Common myeloid progenitor, CD34-positive (primary cell): ENCODE measurements around the gene UMPS. TPM values are rescaled to one million over a fixed set of nuclear protein-coding genes. Genes with fewer than 3 reads are reported as not detected.

Experiments used
- CTCF ChIA-PET: fragments of 350-600 bp; sonication (Branson Sonifier 250); formaldehyde crosslinking; loops from one replicate; lab custom pipeline; 2021; ENCODE audit warnings: antibody characterized with exemption; lab: Charles Lee
- POLR2A ChIA-PET: fragments of 350-600 bp; sonication (Branson Sonifier 250); formaldehyde crosslinking; loops from one replicate; lab custom pipeline; 2021; ENCODE audit warnings: antibody characterized with exemption; lab: Charles Lee
- DNase-seq, 3 donors: peaks; one replicate each; pipeline versions ENCODE4 v3.0.0 to v3.0.0-alpha.2; 2013
- H3K27ac ChIP-seq, 2 experiments: 1 replicate in 1 of 2; 2 replicates in 1 of 2; pipeline ENCODE4 v1.7.0; 2013; ENCODE audit warnings: inconsistent platforms in 2 of 2, low read length in 2 of 2, mild to moderate bottlenecking in 2 of 2, low read depth in 1 of 2, moderate library complexity in 1 of 2; ENCODE audit not compliant: severe bottlenecking in 2 of 2, insufficient read depth in 1 of 2, poor library complexity in 1 of 2
- H3K27me3 ChIP-seq, 5 experiments: replicated peaks in 2 of 5; 1 replicate in 3 of 5; 2 replicates in 2 of 5; pipeline versions ENCODE4 v1.6.1 to v1.7.0; 2013; ENCODE audit warnings: low read length in 4 of 5, mild to moderate bottlenecking in 2 of 5, moderate library complexity in 2 of 5, inconsistent platforms in 1 of 5; ENCODE audit not compliant: insufficient read depth in 5 of 5, control insufficient read depth in 4 of 5
- H3K36me3 ChIP-seq, 4 experiments: 1 replicate in 2 of 4; 2 replicates in 2 of 4; pipeline versions ENCODE4 v1.6.1 to v1.7.0; 2013; ENCODE audit warnings: low read length in 3 of 4, control low read depth in 1 of 4, mild to moderate bottlenecking in 1 of 4; ENCODE audit not compliant: control insufficient read depth in 4 of 4, insufficient read depth in 4 of 4
- H3K4me1 ChIP-seq, 4 experiments: 1 replicate in 3 of 4; 2 replicates in 1 of 4; pipeline versions ENCODE4 v1.6.1 to v1.7.1; 2013; ENCODE audit warnings: low read length in 3 of 4, mild to moderate bottlenecking in 3 of 4, control low read depth in 1 of 4, inconsistent platforms in 1 of 4, moderate library complexity in 1 of 4; ENCODE audit not compliant: control insufficient read depth in 4 of 4, insufficient read depth in 4 of 4; ENCODE audit errors: control extremely low read depth in 1 of 4
- H3K4me3 ChIP-seq, 7 experiments: 1 replicate in 4 of 7; 2 replicates in 3 of 7; pipeline versions ENCODE4 v1.5.1 to v1.7.0; 2013; ENCODE audit warnings: mild to moderate bottlenecking in 7 of 7, low read length in 6 of 7, moderate library complexity in 6 of 7, inconsistent platforms in 2 of 7, low read depth in 2 of 7, control low read depth in 1 of 7; ENCODE audit not compliant: insufficient read depth in 4 of 7, control insufficient read depth in 1 of 7; ENCODE audit errors: extremely low read depth in 1 of 7
- H3K9me3 ChIP-seq, 5 experiments: 1 replicate in 4 of 5; 2 replicates in 1 of 5; pipeline versions ENCODE4 v1.6.1 to v1.7.1; 2013; ENCODE audit warnings: low read length in 4 of 5, mild to moderate bottlenecking in 2 of 5, inconsistent platforms in 1 of 5, low read depth in 1 of 5, moderate library complexity in 1 of 5; ENCODE audit not compliant: control insufficient read depth in 4 of 5, insufficient read depth in 2 of 5; ENCODE audit errors: control extremely low read depth in 1 of 5
- WGBS: methylation state at CpG from one replicate; pipeline ENCODE4 v1.1.5; 2013; ENCODE audit not compliant: insufficient coverage; 5-methylcytosine and 5-hydroxymethylcytosine counted together
- polyA plus RNA-seq: library from polyadenylated mRNA; unstranded; fragments of 120-200 nt; gene quantifications from one replicate; pipeline ENCODE4 v1.2.1, GENCODE V29; 2013

Gene UMPS
- 19.4 TPM for polyA plus RNA-seq

DNA sequence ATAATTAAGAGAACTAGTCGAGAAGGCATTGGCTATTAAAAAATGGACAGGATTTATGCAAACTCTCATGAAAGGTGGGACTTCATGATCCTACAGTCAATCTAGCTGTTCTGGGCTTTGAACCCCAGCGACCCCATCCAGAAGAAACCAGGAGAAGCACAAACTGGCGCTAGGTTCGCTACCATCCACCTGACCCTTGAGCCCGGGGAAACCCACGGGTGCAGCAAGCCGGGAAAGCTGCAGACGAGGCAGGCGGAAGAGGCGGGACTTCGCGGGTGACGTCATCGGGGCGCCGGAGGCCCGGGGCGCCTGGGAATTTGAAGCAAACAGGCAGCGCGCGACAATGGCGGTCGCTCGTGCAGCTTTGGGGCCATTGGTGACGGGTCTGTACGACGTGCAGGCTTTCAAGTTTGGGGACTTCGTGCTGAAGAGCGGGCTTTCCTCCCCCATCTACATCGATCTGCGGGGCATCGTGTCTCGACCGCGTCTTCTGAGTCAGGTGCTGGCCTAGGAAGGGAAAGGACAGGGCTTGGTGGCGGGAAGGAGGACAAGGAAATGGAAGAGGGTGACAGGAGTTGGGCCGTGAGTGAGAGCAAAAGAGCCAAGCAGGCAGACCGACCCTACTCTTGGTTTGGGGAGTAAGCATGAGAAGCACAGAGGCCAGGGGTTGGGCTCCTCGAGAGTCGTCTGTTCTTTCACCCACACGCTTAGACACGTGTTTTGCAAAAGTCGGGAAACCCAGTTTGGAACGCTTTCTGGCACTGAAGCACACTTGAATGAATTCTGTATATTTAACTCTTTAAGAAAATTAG is at the start of gene UMPS:
TSS of gene UMPS (plus strand) at position 324 of the 812 bp plus-strand sequence. CDS start at position 344, 20 bp downstream.
- WGBS, result under 1% methylated on average over 39 of the region's 44 CpGs
- H3K4me1 ChIP-seq, result peaks cover 0 to 30% (median 15%) of the 10 kb centered on the region in 4 experiments
- ChIA-PET POLR2A (interaction anchor here (1.0 kb wide), 1 partner anchor 42 kb away, joined by 3 read pairs; no protein-coding TSS in a partner anchor), CTCF (interaction anchor here (1.5 to 1.6 kb wide), 2 partner anchors 11 to 41 kb away, joined by 4 to 6 read pairs; no protein-coding TSS in a partner anchor)
- peaks cover 0 to 21% (median 3%) of the 10 kb centered on the region in 5 experiments for H3K27me3 ChIP-seq
- DNase-seq, result peak; percentile 84 to 93 (median 90)
- peak within 1 kb of the TSS; percentile 64 to 83 for H3K27ac ChIP-seq
- H3K9me3 ChIP-seq, result no peaks in the 10 kb centered on the region
- peak within 1 kb of the TSS; percentile 82 to 99 (median 97) for H3K4me3 ChIP-seq
- H3K36me3 ChIP-seq, result peaks cover 0 to 13% (median 5%) of the 10 kb centered on the region in 4 experiments

- no peak for DNase-seq
- H3K9me3 ChIP-seq, result no peaks in the 10 kb centered on the region
- no peaks in the 10 kb centered on the region for H3K27me3 ChIP-seq
- WGBS, result 96% methylated on average over 3 of the region's 4 CpGs
- no peaks in the 10 kb centered on the region for H3K4me1 ChIP-seq
- H3K27ac ChIP-seq, result no peak overlapping the region
- ChIA-PET CTCF (interaction anchor here (1.2 to 1.3 kb wide), 2 partner anchors 9 to 121 kb away, joined by 3 to 4 read pairs; no protein-coding TSS in a partner anchor), POLR2A (interaction anchor here (0.6 kb wide), 1 partner anchor 20 kb away, joined by 3 read pairs; no protein-coding TSS in a partner anchor)
- H3K4me3 ChIP-seq, result no peak overlapping the region
- no peaks in the 10 kb centered on the region for H3K36me3 ChIP-seq
These were observed 49.7 kb upstream of the UMPS start for GRCh38 chr3:124680521-124680920.

GRCh38 chr3:124682263-124682662 is 48.0 kb upstream of the UMPS start:
- CTCF ChIA-PET, result interaction anchor here (1.3 to 10.2 kb wide), 2 partner anchors 112 to 119 kb away, joined by 3 to 194 read pairs; no protein-coding TSS in a partner anchor
- Histone ChIP-seq H3K9me3 (no peaks in the 10 kb centered on the region), H3K4me1 (no peaks in the 10 kb centered on the region), H3K27me3 (no peaks in the 10 kb centered on the region), H3K4me3 (no peak overlapping the region), H3K27ac (no peak overlapping the region), H3K36me3 (no peaks in the 10 kb centered on the region)
- POLR2A ChIA-PET, result no interaction called here
- DNase-seq, result no peak
- 100% methylated on average over 1 of the region's 2 CpGs for WGBS

GRCh38 chr3:124684459-124684858 is 45.8 kb upstream of the UMPS start:
- 97% methylated on average over 7 of the region's 7 CpGs for WGBS

DNA sequence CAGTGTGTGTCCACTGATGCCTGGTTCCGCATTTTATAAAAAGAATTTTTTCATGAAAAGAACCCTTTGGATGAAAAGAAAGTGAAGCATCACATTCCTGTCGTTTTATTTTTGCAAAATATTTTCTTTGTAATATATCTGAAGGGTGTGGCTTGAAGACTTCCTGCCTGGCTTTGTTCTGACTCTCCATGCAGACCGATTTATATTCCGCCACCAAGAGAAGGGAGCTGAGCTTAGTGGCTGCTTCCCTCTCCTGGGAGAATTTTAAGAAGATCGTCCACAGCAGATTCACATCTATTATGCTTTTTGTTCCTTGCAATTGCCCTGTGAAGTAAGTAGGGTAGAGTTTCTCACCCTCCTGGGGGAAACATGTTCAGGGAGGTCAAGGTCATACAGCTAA is 45.2 kb upstream of the UMPS start:
- WGBS, result 54% methylated on average over 3 of the region's 5 CpGs
- no peak for DNase-seq
- no peaks in the 10 kb centered on the region for H3K36me3 ChIP-seq
- H3K27ac ChIP-seq, result no peak overlapping the region
- H3K4me1 ChIP-seq, result peaks cover 0 to 3% (median 2%) of the 10 kb centered on the region in 4 experiments
- POLR2A ChIA-PET, result no interaction called here
- CTCF ChIA-PET, result interaction anchor here (2.1 to 10.2 kb wide), 3 partner anchors 34 to 122 kb away, joined by 4 to 194 read pairs (median 49); no protein-coding TSS in a partner anchor
- H3K4me3 ChIP-seq, result no peak overlapping the region
- no peaks in the 10 kb centered on the region for H3K27me3 ChIP-seq
- no peaks in the 10 kb centered on the region for H3K9me3 ChIP-seq

More at GRCh38 chr3:124684459-124684858, 45.8 kb upstream of the UMPS start:
- ChIA-PET CTCF (interaction anchor here (2.1 to 10.2 kb wide), 3 partner anchors 33 to 121 kb away, joined by 4 to 194 read pairs (median 49); no protein-coding TSS in a partner anchor), POLR2A (no interaction called here)
- H3K9me3 ChIP-seq, result no peaks in the 10 kb centered on the region
- DNase-seq, result no peak
- H3K36me3 ChIP-seq, result no peaks in the 10 kb centered on the region
- no peaks in the 10 kb centered on the region for H3K27me3 ChIP-seq
- no peak overlapping the region for H3K27ac ChIP-seq
- peaks cover 0 to 3% (median 2%) of the 10 kb centered on the region in 4 experiments for H3K4me1 ChIP-seq
- H3K4me3 ChIP-seq, result no peak overlapping the region

- Histone ChIP-seq H3K4me3 (no peak overlapping the region), H3K27me3 (no peaks in the 10 kb centered on the region), H3K36me3 (no peaks in the 10 kb centered on the region), H3K27ac (no peak overlapping the region), H3K9me3 (no peaks in the 10 kb centered on the region), H3K4me1 (peaks cover 0 to 3% (median 2%) of the 10 kb centered on the region in 4 experiments)
- POLR2A ChIA-PET, result no interaction called here
- DNase-seq, result no peak
- CTCF ChIA-PET, result interaction anchor here (2.1 to 10.2 kb wide), 3 partner anchors 34 to 122 kb away, joined by 4 to 194 read pairs (median 49); no protein-coding TSS in a partner anchor
- 91% methylated on average over 7 of the region's 7 CpGs for WGBS
These were observed 44.8 kb upstream of the UMPS start for GRCh38 chr3:124685481-124685880.
